HG02938 (cell line): ENCODE results near the gene GPR152.

Experiments used
- ATAC-seq: cut with Tn5 transposase; IDR thresholded peaks from one replicate; pipeline ENCODE4 v1.9.1; 2021; ENCODE audit warnings: mild to moderate bottlenecking, moderate library complexity; ENCODE audit not compliant: unreplicated experiment

GPR152 gene

DNA sequence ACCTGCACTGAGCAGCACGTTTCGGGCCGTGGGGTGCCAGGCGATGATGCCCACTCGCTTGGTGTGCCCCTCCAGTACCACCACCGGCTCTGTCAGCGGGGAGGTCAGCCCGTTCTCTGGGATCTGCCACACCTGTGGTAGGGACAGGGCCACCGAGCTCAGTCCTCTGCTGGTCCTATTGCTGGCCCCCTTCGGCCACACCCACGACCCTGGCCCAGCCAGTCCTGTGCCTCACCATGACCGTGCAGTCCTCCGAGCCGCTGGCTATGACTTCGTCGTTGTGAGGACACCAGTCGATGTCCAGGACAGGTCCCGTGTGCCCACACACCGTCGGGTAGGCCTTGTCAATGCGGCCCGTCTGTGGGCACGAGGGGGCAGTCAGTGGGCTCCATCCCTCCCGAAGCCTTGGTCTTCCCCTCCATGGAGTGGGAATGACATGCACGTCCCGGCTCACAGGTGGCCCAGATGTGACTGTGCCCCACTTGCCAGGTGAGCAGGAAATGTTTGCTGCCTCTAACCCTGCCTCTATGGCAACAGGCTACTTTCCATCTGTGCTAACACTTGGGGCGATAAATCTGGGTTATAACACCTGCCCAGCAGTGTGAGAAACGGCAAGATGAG is 10.7 kb downstream of the GPR152 start:
- no peak for ATAC-seq

DNA sequence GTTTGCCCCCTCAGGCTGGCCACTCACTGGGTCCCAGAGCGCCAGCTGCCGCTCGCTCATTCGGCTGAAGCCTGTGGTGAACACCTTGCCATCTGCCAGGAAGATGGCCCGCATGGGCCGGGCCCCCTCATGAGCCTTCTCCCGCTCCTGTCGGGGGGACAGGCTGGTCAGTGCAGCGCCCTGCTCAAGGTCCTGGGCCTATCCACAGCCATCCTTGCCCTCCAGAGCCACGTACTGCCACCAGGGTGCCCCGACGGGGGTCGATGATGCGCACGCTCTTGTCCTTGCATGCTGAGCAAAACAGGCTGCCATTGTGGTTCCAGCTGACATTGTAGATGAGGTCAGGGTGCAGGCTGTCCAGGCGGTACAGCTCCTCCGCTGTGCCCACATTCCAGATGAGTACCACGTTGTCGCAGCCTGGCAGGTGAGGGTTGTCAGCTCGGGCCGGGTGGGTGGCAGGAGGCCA is 11.4 kb downstream of the GPR152 start:
- no peak for ATAC-seq

DNA sequence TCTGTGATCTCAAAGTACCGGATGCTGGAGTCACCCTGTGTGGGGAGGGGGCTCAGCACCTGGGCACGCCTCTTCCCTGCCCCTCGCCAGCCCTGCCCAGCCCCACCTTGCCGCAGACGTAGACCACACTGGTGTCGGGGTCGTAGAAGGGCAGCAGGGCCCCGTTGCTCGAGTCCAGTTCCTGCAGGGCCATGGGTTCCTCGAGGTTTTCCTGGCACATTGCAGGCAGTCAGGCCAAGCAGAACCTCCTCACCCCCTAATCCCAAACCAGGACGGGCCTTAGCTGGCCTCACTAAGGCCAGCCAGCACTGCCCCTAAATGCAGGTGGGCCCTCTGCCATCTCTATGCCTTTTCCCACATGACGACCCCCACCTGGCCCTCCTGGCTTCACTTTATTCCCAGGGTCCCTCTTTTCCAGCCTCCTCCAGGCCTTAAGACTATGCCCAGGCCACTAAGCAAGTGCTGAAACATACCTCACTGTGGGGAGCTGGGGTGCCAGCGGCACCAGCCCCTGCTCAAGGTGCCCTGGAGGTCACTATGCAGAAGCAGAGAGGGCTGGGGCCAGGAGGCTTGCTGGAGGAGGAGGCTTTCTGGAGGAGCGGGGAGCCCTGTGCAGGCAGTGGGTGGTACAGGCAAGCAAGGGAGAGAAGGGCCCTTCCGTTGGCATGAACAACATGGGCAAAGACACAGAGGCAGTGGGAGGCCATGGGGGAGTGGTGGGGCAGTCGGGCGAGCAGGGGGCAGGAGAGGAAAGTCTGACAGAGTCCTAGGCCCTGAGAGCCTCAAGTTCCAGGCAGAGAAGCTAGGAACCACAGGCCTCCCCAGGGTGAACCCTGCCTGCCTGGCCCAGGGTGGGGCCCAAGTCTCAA is 12.1 kb downstream of the GPR152 start:
- ATAC-seq = no peak

DNA sequence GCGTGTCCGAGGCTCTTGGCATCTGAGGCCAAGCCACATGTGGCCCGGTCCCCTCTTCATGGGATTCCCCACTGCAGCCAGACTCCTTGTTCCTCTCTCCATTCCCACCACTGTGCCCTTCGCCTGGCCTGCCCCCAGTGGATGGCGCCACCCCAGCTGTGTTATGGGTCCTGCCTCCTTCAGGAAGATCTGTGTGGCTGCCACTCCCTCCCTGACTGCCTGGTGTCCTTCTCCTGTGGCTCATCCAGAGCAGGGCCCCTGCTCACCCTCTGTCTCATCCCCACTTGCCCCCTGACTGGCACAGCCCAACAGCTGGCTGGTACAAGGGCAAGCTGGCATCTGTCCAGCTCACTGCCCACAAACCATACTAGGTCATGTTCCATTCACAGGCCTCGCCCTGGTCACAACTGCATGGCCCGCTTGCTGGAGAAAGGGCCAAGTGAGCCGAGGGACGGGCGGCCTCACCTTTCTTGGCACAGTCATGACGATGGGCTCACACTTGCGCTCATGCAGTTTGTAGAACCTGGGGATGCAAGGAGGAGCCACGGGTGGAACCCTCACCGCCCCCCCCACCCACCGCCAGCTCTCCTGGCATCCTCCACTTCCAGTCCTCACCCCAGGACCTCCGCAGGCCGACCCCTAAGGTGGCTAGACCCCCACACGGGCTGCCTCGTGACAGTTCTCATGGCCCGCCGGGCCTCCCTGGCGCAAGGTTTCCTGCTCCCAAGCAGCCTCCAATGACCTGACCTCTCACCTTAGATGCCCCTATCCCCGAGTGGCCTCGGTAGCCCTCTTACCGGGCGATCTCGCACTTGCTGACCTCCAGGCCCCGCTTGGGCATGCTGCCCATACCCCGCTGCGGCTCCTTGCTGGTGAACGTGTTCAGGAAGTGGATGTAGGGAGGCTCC is 13.0 kb downstream of the GPR152 start:
- ATAC-seq = no peak

DNA sequence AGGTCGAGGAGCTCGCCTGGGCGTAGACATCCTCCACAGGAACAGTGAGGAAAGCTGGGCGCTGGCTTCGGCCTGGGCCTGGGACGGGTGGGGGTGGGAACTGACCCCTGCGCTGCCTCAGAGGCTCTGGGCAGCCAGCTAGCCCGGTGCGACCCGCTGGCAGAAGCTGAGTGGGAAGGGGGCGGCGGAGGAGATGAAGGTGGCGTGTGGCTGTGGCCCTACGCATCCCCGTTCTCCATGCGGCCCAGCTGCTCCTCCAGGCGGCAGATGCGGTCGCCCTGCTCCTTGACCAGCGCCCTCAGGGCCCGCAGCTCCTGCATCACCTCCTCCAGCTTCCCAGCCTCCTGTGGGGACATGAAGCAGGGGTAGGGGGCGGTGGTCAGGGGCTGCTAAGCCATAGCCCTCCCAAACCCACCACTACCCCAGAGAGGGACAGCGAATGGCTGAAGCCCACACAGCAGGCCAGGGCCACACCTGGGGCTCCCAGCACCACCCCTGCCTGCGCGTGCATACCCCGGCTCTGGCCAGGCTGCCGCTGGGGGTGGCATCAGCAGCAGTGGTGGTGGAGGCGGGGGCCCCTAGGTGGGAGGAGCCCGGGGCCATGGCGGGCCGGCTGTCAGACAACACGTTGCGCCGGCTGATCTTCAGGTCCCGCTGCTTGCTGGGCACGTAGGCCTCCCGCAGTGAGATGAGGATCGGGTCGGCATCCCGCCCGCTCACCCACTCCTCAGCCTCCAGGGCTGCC is 14.2 kb downstream of the GPR152 start:
- ATAC-seq = no peak

DNA sequence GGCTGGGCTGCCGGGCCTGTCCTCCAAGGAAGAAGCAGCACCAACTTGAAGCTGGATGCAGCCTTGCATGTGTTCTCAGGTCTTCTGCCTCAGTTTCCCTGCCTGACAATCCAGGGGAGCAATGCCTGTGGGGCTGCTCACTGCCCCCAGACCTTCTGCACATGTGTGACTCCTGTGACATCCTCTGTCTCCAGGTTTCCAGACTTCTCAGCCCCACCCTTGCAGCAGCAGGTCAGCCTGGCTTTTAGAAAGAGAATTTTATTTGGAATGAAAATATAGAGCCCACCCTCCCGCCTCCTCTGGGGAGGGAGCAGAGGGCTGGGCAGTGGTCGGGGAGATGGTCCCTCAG is 14.7 kb downstream of the GPR152 start:
- ATAC-seq = no peak

DNA sequence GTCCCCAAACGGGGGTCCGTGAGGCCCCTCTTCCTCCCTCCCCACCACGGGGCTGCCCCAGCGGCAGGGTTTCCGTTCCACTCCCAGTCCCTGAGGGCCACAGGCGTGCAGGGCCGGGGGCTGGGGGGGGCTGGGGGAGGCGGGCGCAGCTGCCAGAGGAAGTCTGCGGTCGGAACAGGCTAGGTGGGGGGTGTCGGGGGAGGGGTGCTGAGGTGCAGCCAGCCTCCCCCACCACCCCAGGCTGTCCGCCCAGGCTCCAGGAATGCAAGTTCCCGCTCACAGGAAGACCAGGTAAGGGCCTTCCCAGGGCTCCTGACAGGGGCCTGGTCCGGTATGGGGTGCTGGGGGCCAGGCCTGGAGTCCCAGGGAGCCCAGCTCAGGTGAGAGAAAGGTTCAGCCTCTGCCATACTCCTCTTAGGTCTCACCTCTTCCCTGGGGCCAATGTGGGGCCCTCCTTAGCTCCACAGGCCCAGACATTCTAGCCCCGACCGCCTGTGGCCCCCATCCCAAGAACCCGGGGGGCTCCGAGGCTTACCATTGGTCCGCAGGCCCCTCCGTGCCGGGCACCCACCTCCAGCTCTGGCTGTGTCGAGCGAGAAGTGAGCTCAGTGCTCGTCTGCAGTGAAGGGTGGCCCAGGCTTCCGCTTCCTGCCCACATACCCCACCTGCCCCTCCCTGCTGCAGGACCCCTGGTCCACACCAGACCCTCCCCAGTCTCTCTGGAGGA is 15.3 kb downstream of the GPR152 start, which contains the start of gene PTPRCAP:
Gene PTPRCAP, minus strand, starts transcription at position 601 of the 727 bp plus-strand sequence. Its CDS starts 63 bp downstream, at position 538.
- no peak for ATAC-seq

DNA sequence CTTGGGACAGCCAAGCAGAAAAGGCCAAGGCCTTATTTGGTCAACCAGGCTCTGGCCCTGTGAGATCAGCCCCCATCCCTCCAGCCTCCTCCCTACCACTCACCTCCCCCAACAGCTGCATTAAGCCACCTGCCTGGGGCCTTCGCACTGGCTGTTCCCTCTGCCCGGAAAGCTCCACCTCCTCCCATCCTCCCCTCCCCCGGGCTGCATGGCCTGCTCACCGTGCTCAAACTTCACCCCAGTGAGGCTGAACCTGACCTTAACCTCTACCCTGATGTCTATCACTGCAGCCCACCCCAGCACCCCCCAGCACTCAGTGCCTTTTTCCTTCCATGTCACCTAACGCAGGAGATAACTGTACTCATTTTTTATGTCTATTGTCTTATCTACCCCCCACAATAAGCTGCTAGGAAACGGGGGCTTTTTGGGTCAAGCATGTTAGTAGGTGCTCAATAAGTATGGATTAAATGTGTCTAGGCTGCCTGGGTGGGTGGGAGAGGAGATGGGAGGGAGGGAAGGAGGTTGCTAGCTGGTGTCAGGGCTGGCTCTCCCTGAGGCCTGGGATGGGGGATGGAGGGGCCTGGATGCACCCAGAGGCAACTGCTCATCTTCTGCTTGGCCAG is 16.0 kb downstream of the GPR152 start:
- no peak for ATAC-seq

DNA sequence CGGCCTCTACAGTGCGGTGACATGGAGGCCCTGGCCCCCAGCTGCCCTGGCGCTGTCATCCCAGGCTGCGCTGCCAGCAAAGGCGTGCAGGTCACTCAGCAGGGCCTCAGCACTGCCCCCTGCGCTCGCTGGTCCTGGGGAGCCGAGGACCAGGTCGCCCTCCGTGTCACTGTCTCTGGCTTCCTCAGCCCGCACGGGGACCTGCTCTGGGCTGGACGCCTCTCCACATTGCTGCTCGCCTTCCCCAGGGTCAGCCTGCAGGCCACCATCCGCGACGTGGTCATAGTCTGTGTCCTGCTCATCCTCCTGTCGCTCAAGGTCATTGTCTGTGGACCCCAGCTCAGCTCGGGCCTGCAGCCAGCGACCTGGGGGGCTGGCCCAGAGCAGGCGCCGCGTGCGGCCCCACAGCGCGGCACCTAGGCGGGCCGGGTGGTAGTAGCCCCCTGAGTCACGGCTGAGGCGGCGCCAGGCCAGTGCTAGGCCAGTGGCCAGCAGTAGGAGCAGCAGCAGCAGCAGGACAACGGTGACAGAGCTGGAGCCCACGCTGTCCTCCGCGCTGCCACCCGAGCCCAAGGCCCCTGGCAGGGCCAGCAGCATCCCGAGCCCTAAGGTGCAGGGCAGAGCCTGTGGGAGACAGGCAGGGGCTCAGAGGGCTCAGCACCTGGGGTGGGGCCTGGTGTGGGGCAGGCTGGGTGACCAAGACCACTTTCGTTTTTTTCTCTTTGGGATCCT is 16.6 kb downstream of the GPR152 start:
- ATAC-seq = no peak

DNA sequence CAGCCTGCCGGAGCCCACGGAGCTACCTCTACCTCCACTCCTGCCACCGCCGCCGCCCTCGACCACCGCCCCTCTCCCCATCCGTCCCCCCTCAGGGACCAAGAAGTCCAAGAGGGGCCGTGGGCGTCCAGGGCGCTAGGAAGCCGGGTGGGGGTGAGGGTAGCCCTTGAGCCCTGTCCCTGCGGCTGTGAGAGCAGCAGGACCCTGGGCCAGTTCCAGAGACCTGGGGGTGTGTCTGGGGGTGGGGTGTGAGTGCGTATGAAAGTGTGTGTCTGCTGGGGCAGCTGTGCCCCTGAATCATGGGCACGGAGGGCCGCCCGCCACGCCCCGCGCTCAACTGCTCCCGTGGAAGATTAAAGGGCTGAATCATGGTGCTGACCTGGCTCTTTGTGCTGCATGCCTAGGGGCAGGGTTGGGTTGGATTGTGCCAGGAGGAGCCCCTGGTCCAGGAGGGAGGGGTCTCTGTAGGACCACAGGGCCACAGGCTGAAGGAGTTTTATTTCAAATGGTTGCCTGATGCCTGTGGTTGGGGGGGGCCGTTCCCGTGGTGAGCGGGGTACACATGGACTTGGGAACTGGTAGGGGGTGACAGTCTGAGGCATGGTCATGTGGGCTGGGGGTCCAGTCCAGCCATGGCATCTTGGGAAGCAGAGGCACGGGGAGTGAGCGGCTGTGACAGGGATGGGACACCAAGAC is 17.4 kb downstream of the GPR152 start:
- ATAC-seq = no peak

DNA sequence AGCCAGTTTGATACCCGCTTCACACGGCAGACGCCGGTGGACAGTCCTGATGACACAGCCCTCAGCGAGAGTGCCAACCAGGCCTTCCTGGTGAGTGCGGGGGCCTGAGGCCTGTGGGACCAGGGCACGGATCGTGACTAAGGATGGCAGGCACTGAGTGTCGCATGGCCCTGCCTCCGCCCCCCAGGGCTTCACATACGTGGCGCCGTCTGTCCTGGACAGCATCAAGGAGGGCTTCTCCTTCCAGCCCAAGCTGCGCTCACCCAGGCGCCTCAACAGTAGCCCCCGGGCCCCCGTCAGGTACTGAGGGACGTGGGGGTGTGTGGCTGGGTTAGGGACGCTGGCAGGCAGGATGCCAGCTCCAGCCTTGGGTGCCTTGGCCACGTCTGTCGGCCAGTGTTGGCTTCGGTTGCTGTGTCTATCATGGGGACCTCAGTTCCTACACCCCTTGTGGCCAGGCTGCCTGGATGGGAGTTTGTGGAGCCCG is 18.1 kb downstream of the GPR152 start:
- no peak for ATAC-seq

DNA sequence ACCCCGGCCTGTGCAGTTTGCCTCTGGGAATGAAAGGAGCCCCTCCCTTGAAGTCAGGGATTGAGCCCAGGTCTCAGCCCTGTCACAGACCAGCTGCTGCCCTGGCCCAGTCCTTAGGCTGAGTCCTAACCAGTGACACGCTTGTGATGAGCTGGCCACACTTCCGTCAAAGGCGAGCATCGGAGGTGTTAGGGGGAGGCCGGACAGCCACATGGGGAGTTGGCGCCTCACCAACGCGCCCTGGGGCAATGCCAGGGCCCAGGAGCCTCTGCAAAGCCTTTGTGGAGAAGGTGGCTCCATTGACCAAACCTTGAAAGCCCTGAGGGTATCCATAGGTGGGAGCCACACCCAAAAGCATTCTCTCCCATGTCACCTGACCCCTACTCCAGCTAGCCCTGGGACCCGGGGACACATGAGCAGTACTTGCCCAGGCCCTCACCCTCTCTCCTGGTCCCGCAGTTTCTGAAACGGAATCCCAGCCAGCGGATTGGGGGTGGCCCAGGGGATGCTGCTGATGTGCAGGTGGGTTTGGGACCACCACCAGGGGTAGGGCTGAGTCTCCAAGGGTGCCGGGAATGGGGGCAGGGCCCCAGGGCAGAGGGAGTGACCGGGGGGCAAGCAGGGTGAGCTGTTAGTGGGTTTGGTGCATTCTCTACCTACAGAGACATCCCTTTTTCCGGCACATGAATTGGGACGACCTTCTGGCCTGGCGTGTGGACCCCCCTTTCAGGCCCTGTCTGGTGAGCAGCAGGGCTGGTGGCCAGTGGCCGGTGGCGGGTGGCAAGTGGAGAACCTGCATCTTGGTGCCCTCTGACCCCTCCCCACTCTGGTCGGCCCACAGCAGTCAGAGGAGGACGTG is 18.8 kb downstream of the GPR152 start:
- no peak for ATAC-seq

DNA sequence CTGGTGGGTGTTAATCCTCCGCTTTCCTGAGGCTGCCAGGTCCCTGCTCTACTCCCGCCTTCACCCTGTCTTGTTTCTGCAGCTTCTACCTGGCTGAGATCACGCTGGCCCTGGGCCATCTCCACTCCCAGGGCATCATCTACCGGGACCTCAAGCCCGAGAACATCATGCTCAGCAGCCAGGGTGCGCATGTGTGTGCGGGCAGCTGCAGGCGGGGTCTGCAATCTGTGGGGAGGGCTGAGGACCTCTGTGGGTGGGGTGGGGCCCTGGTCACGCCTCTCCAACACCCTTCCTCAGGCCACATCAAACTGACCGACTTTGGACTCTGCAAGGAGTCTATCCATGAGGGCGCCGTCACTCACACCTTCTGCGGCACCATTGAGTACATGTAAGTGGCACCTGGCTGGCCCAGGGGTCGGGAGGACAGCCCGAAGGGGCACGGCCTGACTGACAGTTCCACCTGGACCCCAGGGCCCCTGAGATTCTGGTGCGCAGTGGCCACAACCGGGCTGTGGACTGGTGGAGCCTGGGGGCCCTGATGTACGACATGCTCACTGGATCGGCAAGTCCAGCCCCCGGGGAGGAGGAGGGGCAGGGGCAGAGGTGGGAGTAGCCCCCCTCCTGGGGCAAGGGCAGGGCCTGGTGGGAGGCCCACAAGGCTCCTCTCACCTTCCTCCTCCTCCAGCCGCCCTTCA is 19.7 kb downstream of the GPR152 start:
- ATAC-seq = no peak

DNA sequence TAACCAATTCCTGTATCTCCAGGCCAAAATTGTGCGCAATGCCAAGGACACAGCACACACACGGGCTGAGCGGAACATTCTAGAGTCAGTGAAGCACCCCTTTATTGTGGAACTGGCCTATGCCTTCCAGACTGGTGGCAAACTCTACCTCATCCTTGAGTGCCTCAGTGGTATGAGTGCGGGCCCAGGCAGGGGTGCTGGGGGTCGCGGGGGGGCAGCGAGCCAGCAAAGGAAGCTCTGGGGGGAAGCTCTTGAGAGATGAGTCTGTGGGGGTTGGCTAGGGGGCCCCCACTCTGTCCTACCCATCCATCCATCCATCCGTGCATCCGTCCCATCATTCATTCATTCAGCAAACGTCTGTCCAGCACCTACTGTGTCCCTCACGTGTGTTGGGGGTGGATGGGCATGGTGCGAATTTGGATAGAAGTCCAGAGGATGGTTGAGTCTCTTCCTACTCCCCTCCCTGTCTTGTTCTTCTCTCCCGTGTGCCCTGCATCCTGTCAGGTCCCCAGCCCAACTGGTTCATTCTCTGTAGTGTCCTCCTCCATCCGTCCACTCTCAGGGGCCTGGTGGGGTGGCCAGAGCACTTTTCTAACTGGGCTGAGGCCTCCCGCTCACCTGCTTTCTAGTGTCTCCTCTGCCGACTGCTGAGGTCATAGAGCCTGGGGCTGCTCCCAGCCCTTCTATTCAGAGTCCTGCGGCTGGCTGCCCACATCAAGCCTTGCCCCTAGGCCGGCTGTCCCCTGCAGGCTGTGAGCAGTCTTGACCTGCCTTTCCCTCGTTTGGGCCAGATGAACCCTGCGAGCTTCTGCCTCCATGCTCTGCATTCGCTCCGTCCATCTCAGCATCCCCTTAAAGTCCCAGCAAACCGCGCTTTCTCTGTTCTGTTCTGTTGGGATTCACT is 20.9 kb downstream of the GPR152 start:
- ATAC-seq = no peak

DNA sequence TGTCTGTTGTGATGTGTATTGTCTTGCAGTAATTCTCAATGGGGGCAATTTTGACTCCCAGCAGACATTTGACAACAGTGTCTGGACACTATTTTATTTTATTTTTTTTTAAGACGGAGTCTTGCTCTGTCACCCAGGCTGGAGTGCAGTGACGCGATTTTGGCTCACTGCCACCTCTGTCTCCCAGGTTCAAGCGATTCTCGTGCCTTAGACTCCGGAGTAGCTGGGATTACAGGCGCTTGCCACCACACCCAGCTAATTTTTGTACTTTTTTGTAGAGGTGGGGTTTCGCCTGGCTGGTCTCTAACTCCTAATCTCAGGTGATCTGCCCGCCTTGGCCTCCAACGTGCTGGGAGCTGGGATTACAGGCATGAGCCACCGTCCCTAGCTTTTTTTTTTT is 22.8 kb downstream of the GPR152 start:
- no peak for ATAC-seq
